HEK293 (cell line): ENCODE data around the gene PHF3.

ENCODE experiments used
- CTCF ChIA-PET: fragments of 350-600 bp; formaldehyde crosslinking; extraction: SDS; loops from one replicate; lab custom pipeline; 2021; ENCODE audit warnings: antibody characterized with exemption; lab: Yijun Ruan, JAX
- POLR2A ChIA-PET: fragments of 300-600 bp; formaldehyde crosslinking; extraction: SDS; loops from one replicate; lab custom pipeline; 2020; ENCODE audit warnings: antibody characterized with exemption, inconsistent platforms; lab: Yijun Ruan, JAX
- H3K27ac ChIP-seq: fragments of 200-500 bp; sonication (Bioruptor generic); 2 replicates; pipeline ENCODE4 v1.5.1; 2014; ENCODE audit warnings: low read depth, low read length, control low read depth, inconsistent platforms; ENCODE audit errors: extremely low read depth
- H3K36me3 ChIP-seq, 2 experiments: fragments of 200-500 bp in 1 of 2; sonication (Bioruptor generic) in 1 of 2; 1 replicate in 1 of 2; 2 replicates in 1 of 2; pipeline ENCODE4 v1.5.1; 2014 to 2017; ENCODE audit warnings: inconsistent platforms in 2 of 2, low read length in 2 of 2; ENCODE audit not compliant: control insufficient read depth in 2 of 2, insufficient read depth in 1 of 2
- H3K4me1 ChIP-seq: fragments of 200-500 bp; sonication (Bioruptor generic); 2 replicates; pipeline ENCODE4 v1.5.1; 2014; ENCODE audit warnings: mild to moderate bottlenecking, low read length, inconsistent platforms; ENCODE audit not compliant: control insufficient read depth, insufficient read depth
- H3K4me3 ChIP-seq: 2 replicates; pipeline ENCODE4 v1.5.1; 2011; ENCODE audit warnings: low read depth, mild to moderate bottlenecking, control low read depth, low read length, moderate library complexity
- H3K9me3 ChIP-seq: fragments of 200-500 bp; sonication (Bioruptor generic); 2 replicates; pipeline ENCODE4 v1.5.1; 2014; ENCODE audit warnings: low read depth, low read length, inconsistent platforms; ENCODE audit not compliant: control insufficient read depth, insufficient read depth
- ATF2 ChIP-seq: fragments of 450-650 bp; formaldehyde crosslinking; IDR thresholded peaks from 2 replicates; pipeline ENCODE4 v1.5.1; 2016; ENCODE audit warnings: missing biosample characterization, missing genetic modification characterization, low read depth
- HOXC10 ChIP-seq: sonication (generic); formaldehyde crosslinking; IDR thresholded peaks from 2 replicates; pipeline ENCODE4 v1.8.1; 2023; ENCODE audit warnings: mild to moderate bottlenecking, missing genetic modification reagents
- REST ChIP-seq: fragments of 450-650 bp; formaldehyde crosslinking; IDR thresholded peaks from 2 replicates; pipeline ENCODE4 v1.5.1; 2016; ENCODE audit warnings: missing biosample characterization, missing genetic modification characterization
- TSHZ1 ChIP-seq: fragments of 450-650 bp; formaldehyde crosslinking; IDR thresholded peaks from 2 replicates; pipeline ENCODE4 v1.5.1; 2016; ENCODE audit warnings: missing biosample characterization, missing genetic modification characterization, borderline replicate concordance
- ZEB2 ChIP-seq: fragments of 450-650 bp; formaldehyde crosslinking; IDR thresholded peaks from 2 replicates; pipeline ENCODE4 v1.5.1; 2016; ENCODE audit warnings: missing biosample characterization, missing genetic modification characterization
- ZFP69B ChIP-seq: fragments of 450-650 bp; formaldehyde crosslinking; IDR thresholded peaks from 2 replicates; pipeline ENCODE4 v1.5.1; 2016; ENCODE audit warnings: missing biosample characterization, missing genetic modification characterization
- ZNF121 ChIP-seq: fragments of 450-650 bp; formaldehyde crosslinking; IDR thresholded peaks from 2 replicates; pipeline ENCODE4 v1.5.1; 2016; ENCODE audit warnings: missing biosample characterization, missing genetic modification characterization
- ZNF140 ChIP-seq: fragments of 450-650 bp; formaldehyde crosslinking; IDR thresholded peaks from 2 replicates; pipeline ENCODE4 v1.5.1; 2016; ENCODE audit warnings: missing biosample characterization, missing genetic modification characterization
- ZNF169 ChIP-seq: fragments of 450-650 bp; formaldehyde crosslinking; IDR thresholded peaks from 2 replicates; pipeline ENCODE4 v1.5.1; 2016; ENCODE audit warnings: missing biosample characterization, missing genetic modification characterization
- ZNF221 ChIP-seq: fragments of 450-650 bp; formaldehyde crosslinking; IDR thresholded peaks from 2 replicates; pipeline ENCODE4 v1.5.1; 2017; ENCODE audit warnings: missing biosample characterization, missing genetic modification characterization, borderline replicate concordance
- ZNF350 ChIP-seq: fragments of 450-650 bp; formaldehyde crosslinking; IDR thresholded peaks from 2 replicates; pipeline ENCODE4 v1.5.0; 2017; ENCODE audit warnings: missing biosample characterization, mild to moderate bottlenecking, missing genetic modification characterization
- ZNF433 ChIP-seq: fragments of 450-650 bp; formaldehyde crosslinking; IDR thresholded peaks from 2 replicates; pipeline ENCODE4 v1.5.1; 2016; ENCODE audit warnings: missing biosample characterization, missing genetic modification characterization, low read depth
- ZNF529 ChIP-seq: fragments of 450-650 bp; formaldehyde crosslinking; IDR thresholded peaks from 2 replicates; pipeline ENCODE4 v1.5.1; 2017; ENCODE audit warnings: missing genetic modification characterization, missing biosample characterization; ENCODE audit not compliant: insufficient replicate concordance
- ZNF558 ChIP-seq: fragments of 450-650 bp; formaldehyde crosslinking; IDR thresholded peaks from 2 replicates; pipeline ENCODE4 v1.5.1; 2016; ENCODE audit warnings: missing biosample characterization, missing genetic modification characterization
- ZNF596 ChIP-seq: fragments of 450-650 bp; IDR thresholded peaks from 2 replicates; pipeline ENCODE4 v1.5.0; 2018; ENCODE audit warnings: missing biosample characterization, mild to moderate bottlenecking, missing genetic modification characterization, moderate library complexity
- ZNF677 ChIP-seq: fragments of 450-650 bp; IDR thresholded peaks from 2 replicates; pipeline ENCODE4 v1.5.0; 2018; ENCODE audit warnings: missing biosample characterization, mild to moderate bottlenecking, missing genetic modification characterization, moderate library complexity
- ZNF792 ChIP-seq: fragments of 450-650 bp; formaldehyde crosslinking; IDR thresholded peaks from 2 replicates; pipeline ENCODE4 v1.5.1; 2016; ENCODE audit warnings: missing biosample characterization, missing genetic modification characterization
- ZSCAN5A ChIP-seq: fragments of 450-650 bp; formaldehyde crosslinking; IDR thresholded peaks from 2 replicates; pipeline ENCODE4 v1.5.1; 2016; ENCODE audit warnings: missing biosample characterization, missing genetic modification characterization

The PHF3 gene

GRCh38 chr6:63637865-63638445, 2.4 kb downstream of the PHF3 start:
- no peak overlapping the region for H3K27ac ChIP-seq
- peaks cover 3 to 8% of the 10 kb centered on the region in 2 experiments; a peak in 2 of 3 replicates for H3K36me3 ChIP-seq
- H3K9me3 ChIP-seq: no peaks in the 10 kb centered on the region
- H3K4me3 ChIP-seq: peak overlapping the region; percentile 96
- ChIA-PET POLR2A (interaction anchor here (1.0 kb wide), 1 partner anchor 64 kb away, joined by 3 read pairs; no protein-coding TSS in a partner anchor), CTCF (interaction anchor here (0.6 to 1.1 kb wide), 6 partner anchors 8 to 126 kb away, joined by 3 to 5 read pairs (median 3); no protein-coding TSS in a partner anchor)
- H3K4me1 ChIP-seq: peaks cover 30% of the 10 kb centered on the region
- no peak for TF ChIP-seq ZNF529 (tag by site-specific recombination)
- TF ChIP-seq ATF2: no peak
- no peak for TF ChIP-seq ZNF792 (tag by site-specific recombination)
- TF ChIP-seq ZNF221 (tag by site-specific recombination): no peak
- no peak for TF ChIP-seq ZNF677 (tag by site-specific recombination)
- no peak for TF ChIP-seq ZNF433 (tag by site-specific recombination)
- TF ChIP-seq ZNF140 (tag by site-specific recombination): no peak
- no peak for TF ChIP-seq ZNF558
- TF ChIP-seq ZNF596 (tag by site-specific recombination): no peak
- no peak for TF ChIP-seq ZFP69B
- TF ChIP-seq ZNF169: no peak
- TF ChIP-seq REST (tag by site-specific recombination): no peak
- no peak for TF ChIP-seq TSHZ1
- no peak for TF ChIP-seq HOXC10 (CRISPR knock-in tag)
- no peak for TF ChIP-seq ZSCAN5A (tag by site-specific recombination)
- TF ChIP-seq ZEB2 (tag by site-specific recombination): no peak
- no peak for TF ChIP-seq ZNF121 (tag by site-specific recombination)
- TF ChIP-seq ZNF350 (tag by site-specific recombination): no peak
